ENCODE measurements around the gene ZNF280C.
"Not testable (repeated sequence)": the region's sequence is repeated elsewhere in the genome, so short reads cannot be mapped to it uniquely, and the experiment has no call there.

The ZNF280C gene, protein sequence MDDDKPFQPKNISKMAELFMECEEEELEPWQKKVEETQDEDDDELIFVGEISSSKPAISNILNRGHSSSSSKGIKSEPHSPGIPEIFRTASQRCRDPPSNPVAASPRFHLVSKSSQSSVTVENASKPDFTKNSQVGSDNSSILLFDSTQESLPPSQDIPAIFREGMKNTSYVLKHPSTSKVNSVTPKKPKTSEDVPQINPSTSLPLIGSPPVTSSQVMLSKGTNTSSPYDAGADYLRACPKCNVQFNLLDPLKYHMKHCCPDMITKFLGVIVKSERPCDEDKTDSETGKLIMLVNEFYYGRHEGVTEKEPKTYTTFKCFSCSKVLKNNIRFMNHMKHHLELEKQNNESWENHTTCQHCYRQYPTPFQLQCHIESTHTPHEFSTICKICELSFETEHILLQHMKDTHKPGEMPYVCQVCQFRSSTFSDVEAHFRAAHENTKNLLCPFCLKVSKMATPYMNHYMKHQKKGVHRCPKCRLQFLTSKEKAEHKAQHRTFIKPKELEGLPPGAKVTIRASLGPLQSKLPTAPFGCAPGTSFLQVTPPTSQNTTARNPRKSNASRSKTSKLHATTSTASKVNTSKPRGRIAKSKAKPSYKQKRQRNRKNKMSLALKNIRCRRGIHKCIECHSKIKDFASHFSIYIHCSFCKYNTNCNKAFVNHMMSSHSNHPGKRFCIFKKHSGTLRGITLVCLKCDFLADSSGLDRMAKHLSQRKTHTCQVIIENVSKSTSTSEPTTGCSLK

DNA sequence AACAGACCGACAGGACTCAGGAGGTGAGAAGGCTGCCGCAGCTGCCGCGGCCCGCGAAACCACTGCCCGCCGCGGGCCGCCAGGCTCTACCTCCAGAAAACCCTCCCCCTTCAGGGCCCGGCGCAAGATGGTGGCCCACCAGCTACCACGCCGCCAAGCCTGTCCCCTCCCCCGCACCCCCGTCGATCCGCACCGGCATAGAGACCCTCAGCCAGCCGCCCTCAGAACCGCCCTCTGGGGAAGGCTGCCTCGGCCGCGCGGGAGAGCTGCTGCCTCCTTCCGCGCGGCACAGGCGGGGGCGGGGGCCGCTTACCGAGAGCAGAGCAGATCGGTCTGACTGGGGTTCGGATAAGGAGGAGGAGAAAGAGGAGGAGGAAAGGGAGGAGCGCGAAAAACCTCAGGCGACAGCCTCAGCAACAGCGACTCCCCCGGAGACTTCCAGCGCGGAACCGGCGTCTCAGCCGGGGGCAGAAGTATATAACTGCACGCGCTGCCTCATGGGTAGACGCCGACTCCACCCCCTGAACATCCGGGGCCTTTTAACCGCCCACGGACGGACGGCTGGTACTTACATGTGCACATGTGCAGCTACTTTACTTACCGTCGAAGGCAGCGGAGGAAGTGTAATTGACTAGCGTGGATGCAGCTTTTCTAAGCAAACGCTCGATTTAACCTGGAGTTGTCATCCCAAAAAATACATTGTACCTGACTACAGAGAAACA, at the start of gene ZNF280C:
Gene ZNF280C (minus strand): TSS at position 451 of the 722 bp plus-strand sequence. CDS start 8,450 bp downstream, outside the sequence.
- FAIRE-seq = peak; percentile 48

DNA sequence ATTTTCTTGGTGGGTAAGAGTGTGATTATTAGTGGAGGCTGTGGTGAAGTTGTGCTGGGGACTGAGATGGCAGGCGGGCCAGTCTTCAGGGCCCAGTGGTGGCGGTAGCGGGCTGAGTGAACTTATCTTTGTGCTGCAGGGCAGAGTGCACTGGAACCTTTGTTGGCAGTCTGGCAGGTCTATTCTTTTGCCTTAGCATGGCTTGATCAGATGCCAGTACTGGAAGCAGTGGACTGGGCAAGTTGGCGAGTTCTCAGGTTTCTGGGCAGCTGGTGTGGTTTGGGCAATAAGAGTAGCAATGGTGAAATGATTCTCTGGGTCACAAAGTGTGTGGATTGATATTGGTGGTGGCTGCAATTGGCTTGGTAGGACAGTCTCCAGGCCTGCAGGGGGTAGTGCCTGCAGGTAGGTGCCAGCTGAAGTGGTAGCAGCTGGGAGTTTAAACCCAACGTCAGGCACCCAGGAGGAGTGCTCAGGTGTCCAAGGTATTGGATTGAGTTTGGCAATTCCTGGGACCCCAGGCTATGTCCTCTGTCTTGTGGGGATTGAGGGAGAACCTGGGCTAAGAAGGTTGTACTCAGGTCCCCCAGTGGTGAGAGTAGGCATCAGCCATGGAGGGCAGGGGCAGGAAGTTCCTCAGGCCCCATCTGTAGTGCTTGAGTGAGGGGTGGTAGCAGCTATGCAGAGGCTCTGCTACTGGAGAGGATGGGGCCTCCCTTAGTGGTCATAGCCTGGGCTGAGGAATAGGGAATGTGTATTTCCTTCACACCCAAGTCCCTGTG, 36.1 kb upstream of the ZNF280C start:
- no peak for FAIRE-seq

DNA sequence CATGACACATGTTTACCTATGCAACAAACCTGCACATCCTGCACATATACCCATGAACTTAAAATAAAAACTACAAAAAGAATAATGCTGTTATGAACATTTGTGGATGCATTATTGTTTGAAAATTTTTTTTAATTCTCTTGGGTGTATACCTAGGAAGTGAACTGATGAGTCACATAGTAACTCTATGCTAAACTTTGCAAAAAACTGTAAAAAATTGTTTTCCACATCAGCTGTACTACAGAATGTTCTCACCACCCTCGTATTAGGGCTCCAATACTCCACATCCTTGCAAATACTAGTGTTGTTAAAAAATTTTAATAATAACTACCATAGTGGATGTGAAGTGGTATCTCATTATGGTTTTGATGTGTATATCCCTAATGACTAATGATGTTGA, 33.3 kb upstream of the ZNF280C start:
- FAIRE-seq = no peak

DNA sequence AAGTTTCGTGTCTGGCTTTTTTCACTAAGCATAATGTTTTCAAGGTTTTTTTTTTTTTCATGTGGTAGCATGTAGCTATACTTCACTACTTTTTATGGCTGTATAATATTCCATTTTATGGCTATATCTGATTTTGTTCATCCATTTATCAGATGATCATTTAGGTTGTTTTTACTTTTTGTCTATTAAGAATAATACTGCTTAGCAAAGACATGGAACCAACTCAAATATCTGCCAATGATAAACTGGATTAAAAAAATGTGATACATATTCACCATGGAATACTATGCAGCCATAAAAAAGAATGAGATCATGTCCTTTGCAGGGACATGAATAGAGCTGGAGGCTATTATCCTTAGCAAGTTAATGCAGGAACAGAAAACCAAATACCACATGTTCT, 32.7 kb upstream of the ZNF280C start:
- FAIRE-seq = no peak

DNA sequence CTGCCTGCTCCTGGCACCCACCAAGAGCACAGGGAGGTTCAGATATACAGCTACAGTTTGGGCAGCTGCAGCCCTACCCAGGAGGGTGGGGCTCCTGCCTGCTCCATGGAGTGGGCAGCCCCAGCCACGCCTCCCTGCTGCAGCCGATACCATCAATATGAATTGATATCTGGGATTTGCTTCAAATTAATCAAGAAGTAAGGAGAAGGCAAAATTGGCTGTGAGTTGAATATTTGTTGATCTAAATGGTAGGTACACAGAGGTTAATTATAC, 31.2 kb upstream of the ZNF280C start:
- no peak for FAIRE-seq

DNA sequence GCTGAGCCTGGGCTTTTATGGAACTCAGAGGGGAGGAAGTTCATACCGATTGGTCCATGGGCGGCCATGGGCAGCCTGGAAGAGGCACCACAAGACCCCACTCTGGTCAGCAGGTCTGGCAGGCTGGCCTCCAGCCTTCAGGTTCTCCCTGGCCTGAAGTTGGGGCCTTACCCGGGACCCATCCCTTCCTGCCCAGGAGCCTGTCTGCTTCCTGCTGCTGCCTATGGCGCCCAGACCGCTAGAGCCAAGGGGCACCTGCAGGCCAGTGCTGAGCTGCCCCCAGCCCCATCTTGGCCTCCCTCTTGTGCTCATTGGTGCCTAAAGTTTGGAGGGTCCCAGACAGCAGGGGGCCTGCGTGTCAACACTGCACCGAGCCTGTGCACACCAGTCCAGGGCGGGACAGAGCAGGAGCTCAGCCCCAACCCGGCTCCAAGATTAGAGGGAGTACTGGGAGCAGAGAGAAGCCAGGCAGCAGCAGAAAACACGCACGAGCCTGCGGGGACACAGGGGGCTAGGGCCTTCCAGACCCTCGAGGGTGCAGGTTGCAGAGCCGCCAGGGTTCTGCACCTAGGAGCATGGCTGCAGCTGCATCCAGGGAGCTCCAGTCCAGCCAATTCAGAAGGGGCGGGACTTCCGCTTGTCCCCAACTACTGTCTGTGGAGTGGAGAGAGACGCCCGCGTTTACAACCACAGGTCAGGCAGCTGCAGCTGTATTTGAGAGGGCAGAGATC, 30.7 kb upstream of the ZNF280C start:
- no peak for FAIRE-seq

DNA sequence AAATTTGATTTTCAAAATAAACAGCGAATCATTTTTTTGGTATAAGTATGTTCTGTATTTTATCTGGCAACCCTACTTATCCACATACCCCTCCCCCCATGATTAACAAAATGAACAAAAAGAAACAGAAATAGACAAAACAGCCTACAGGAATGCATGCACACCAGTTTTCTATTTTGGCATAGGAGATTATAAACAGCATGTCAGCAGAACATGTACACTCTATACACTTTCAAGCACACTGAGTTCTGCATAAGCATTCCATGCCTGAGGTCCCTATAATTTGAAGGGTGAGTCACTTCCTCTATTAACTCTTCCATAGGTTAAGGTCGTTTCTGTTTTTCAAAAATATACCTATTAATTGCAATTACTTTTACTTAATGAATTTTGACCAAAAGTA, 28.0 kb upstream of the ZNF280C start:
- FAIRE-seq = no peak

DNA sequence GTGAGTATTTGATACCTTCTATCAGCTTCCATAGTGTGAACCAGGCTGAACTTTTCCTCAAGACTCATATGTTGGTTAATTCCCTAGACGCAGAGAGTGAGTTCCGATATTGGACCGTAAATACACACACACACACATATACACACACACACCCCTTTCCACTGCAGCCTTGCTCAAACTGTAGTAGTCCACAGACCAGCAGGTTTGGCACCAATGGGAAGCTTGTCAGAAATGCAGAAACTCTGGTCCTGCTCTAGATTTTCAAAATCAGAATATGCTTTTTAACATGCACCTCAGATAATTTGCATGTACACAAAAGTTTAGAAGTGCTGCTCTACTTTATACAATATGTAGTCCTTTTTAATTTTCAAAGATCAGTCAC, 27.6 kb upstream of the ZNF280C start:
- no peak for FAIRE-seq

DNA sequence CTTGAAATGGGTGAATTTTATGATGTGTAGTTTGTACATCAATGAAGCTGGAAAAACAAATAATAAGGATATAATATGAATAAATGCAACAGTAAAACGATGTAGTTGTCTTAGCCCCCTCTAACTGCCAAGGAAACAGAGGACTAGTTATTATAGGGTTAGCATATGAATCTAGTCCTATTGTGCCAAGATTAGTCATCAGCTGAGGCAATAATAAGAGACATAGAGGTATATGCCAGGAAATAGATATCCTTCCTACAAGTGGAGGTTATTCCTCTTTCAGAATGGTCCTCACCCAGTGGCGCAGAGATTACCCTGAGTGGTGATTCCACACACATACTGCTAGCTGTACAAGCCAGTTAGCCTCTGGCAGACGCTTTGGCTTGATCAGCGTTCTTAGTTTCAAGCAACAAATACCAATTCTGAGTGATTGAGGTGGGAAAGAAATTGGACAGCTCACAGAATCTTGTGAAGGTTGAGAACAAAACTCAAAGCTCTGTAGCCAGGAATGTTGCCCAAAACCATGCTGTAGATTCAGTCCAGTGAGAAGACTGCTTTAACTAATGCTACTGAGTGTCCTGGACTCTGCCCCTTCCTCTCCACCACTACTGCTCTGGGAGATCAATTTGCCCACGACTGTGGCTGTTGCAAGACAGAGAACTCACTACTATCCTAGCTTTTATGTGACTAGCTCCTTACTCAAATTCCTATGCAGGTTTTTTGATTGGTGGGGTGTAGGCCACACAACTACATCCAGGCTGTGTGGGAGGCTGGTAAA, 27.0 kb upstream of the ZNF280C start:
- no peak for FAIRE-seq

DNA sequence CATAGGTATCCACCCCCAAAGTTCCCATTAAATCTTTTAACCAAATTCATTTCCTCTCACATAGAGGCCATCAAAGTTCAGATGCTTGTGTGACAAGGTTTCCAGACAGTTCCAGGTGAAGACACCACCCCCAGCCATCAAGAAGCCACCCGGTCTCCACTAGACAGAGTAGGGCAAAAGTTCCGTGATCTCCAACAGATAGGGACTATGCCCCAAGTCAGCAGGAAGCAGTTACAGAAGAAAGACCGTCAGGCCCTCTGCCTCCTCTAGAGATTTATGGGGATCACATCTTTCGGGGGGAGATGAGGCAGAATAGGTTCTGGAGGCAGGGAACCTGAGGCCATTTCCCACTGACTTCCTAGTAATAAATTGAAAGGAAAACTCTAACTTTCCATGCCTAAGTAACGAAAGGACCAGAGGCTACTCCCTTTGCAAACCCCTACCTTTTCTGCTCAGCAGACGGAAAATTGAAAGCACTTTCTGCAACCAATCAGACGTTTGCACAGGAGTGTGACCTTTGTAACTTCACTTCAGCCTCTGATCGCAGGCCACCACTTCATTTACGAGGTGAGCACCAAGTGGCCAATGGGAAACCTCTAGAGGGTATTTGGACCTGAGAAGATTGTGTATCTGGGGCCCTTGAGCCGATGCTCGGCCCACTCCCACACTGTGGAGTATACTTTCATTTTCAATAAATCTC, 18.5 kb upstream of the ZNF280C start:
- no peak for FAIRE-seq

DNA sequence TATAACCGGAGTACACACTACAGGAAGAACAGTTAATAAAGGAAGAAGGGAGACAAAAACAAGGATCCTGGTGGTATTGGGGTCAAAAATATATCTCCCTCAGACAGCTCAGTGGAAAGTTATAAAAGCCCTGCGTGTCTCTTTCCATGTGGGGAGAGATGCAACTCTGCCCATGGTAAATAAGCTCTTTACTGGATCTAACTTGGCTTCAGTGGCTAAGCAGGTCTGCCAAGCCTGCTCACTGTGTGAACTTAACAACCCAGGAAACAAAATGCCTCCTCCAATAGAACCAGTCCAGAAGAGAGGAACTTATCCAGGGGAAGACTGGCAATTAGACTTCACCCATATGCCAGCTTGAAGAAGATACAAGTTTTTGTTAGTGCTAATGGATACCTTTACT, 17.0 kb upstream of the ZNF280C start:
- no peak for FAIRE-seq

DNA sequence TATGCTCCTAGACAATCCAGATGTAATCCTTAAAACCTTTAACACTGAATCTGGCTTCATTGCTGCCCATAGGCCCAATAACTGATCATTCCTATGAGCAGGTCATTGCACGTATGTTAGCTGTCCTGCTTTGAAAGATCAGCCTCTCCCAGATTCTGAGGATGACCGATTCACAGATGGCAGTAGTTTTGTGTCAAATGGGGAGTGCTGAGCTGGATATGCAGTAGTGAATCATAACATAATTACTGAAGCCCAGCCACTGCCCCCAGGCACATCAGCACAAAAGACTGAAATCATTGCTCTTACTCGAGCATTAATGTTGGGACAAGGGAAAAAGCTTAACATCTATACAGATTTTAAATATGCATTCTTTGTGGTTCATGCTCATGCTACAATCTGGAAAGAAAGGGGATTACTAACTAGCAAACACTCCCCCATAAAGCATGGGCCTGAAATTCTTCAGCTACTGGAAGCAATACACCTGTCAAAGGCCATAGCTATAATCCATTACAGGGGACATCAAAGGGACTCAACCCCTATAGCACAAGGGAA, 16.4 kb upstream of the ZNF280C start:
- FAIRE-seq = no peak

DNA sequence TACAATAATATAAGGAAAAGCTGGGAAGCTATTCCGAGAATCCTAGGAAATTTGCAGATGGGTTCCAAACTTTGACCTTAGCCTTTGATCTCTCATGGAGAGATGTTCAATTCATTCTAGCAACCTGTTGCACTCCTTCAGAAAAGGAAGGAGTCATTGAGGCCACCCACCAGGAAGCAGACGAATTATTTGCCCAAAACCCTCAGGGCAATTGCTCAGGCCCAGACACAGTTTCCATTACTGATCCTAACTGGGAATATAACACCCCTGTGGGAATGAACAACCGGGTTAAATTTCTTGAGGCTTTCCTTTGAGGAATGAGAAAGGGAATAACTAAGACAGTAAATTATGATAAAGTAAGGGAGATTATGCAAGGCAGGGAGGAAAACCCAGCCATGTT, 13.5 kb upstream of the ZNF280C start:
- FAIRE-seq = no peak

DNA sequence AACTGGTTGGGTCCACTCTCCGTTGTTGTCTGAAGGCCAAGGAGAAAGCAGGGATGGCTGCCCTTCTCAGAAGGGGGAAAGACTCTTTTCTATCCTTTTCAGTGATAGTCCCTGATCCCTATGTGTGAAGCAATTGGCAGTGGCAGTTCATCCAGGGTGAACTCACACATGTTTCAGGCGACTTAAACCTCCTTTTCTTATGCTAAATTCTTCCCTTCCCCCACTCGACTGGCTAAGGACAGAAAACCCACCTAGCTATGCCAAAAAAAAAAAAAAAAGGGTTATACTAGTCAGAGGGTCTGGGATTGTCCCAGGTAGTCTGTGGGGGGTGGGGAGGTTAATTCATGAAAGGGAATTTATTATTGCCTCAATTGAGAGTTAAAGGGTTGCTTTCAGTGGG, 12.2 kb upstream of the ZNF280C start:
- FAIRE-seq = no peak

DNA sequence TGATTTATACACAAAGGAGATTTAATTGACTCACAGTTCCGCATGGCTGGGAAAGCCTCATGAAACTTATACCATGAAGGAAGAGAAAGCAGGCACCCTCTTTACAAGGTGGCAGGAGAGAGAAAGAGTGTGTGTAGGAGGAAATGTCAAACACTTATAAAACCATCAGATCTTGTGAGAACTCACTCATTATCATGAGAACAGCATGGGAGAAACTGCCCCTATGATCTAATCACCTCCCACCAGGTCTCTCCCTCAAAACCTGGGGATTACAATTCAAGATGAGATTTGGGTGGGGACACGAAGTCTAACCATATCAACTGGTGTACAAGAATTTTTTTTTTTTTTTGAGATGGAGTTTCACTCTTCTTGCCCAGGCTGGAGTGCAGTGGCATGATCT, 3.6 kb upstream of the ZNF280C start:
- FAIRE-seq = not testable (repeated sequence)

DNA sequence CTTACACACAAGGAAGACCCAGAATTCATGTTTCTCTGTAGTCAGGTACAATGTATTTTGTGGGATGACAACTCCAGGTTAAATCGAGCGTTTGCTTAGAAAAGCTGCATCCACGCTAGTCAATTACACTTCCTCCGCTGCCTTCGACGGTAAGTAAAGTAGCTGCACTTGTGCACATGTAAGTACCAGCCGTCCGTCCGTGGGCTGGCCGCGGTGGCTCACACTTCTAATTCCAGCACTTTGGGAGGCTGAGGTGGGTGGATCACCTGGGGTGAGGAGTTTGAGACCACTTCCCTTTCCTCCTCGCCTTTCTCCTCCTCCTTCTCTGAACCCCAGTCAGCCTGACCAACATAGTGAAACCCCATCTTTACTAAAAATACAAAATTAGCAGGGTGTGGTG, 692 bp upstream of the ZNF280C start:
- FAIRE-seq = peak; percentile 55

DNA sequence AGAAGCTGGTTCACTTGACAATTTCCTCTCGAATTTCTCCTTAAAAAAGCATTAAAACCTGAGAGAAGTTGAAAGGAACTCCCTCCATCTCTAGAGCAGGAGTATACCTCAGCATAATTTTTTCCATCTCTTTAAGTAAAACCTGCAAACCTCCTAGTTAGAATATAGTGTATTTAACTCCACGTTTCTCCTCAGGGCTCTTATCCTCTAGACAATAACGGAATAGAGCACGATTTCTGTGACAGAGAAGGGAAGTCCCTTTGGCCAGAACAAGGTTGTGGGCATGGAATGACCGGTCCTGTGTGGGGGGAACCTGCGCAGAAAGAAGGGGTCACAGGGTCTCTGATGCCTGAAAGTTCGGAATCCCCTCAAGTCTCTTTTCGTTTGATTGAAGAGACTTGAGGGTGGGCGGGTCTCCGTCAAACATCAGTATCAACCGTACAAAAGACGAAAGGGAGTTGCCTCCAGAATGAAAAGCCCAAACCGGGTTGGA, 697 bp downstream of the ZNF280C start:
- FAIRE-seq = no peak

DNA sequence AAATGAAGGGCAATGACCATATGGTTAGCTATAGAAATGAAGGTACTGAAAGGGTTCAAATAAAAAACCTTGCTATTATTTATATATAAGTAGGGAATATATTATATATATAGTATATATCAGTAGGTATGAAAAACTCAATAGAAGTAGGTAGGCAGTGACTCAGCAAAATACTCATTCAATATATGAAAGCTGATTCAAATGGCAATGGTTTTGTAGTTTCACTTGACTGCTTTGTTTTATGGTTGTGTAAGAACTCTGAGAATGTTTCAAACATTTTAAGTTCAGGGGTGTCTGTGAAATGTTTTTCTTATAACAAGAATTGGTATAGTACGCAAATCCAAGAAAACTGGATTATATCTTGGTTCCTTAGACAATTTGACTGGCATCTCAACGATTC, 4.1 kb downstream of the ZNF280C start:
- no peak for FAIRE-seq

DNA sequence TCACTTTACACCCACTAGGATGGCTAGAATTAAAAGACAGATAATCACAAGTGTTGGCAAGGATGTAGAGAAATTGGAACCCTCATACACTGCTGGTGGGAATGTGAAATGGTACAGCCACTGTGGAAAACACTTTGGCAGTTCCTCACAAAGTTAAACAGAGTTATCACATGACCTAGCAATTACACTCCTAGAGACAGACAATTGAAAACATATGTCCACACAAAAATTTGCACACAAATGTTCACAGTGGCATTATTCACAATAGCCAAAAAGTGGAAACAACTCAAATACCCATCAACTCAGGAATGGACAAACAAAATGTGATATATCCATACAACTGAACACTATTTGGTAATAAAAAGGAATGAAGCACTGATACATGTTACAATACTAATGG, 5.7 kb downstream of the ZNF280C start:
- no peak for FAIRE-seq

DNA sequence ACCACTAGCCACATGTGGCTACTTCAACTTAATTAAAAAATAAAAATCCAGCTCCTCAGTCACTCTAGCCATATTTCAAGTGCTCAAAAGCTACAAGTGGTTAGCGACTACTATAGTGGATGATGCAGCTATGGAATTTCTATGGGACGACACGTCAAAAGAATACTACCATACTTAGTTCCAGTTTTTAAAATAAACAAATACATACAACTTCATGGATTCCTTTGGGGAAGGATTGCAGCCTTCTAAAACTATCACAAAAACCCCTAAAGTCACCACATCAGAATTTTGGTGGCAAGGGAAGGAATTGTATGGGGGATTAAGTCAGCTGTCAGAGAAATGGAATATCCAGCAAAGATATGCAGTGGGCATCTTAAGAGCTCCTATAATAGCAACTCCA, 6.5 kb downstream of the ZNF280C start:
- FAIRE-seq = no peak
